AG10803 (cell line): Measurements from ENCODE around the gene NINJ1.
A peak's percentile ranks its signal among the peaks of the same experiment; 100 is the strongest.

Experiments
- DNase-seq: peaks from one replicate; pipeline ENCODE4 v3.0.0; 2010; ENCODE audit warnings: low read depth
- H3K4me3 ChIP-seq: 2 replicates; pipeline ENCODE4 v1.5.1; 2011; ENCODE audit warnings: mild to moderate bottlenecking, low read length, control low read depth
- CTCF ChIP-seq: conservative IDR thresholded peaks from 2 replicates; pipeline ENCODE4 v1.5.1; 2011; ENCODE audit warnings: mild to moderate bottlenecking, low read length, control low read depth, inconsistent platforms

The NINJ1 gene

GRCh38 chr9:93081931-93082330 lies 52.1 kb downstream of the NINJ1 start:
- TF ChIP-seq CTCF: no peak
- H3K4me3 ChIP-seq: no peak overlapping the region
- DNase-seq: peak; percentile 91

GRCh38 chr9:93081081-93081529 lies 52.9 kb downstream of the NINJ1 start:
- TF ChIP-seq CTCF: no peak

GRCh38 chr9:93080406-93080805 lies 53.6 kb downstream of the NINJ1 start:
- no peak for TF ChIP-seq CTCF
- no peak for DNase-seq
- no peak overlapping the region for H3K4me3 ChIP-seq

More at GRCh38 chr9:93081081-93081529, 52.9 kb downstream of the NINJ1 start:
- peak; percentile 44 for DNase-seq
- no peak overlapping the region for H3K4me3 ChIP-seq

- no peak overlapping the region for H3K4me3 ChIP-seq
- no peak for DNase-seq
- TF ChIP-seq CTCF: no peak
Measured at GRCh38 chr9:93079371-93079770, 54.7 kb downstream of the NINJ1 start.

- DNase-seq: no peak
- no peak for TF ChIP-seq CTCF
- no peak overlapping the region for H3K4me3 ChIP-seq
Measured at GRCh38 chr9:93077811-93078210, 56.2 kb downstream of the NINJ1 start.

GRCh38 chr9:93077367-93077766 lies 56.7 kb downstream of the NINJ1 start:
- no peak overlapping the region for H3K4me3 ChIP-seq
- no peak for TF ChIP-seq CTCF
- DNase-seq: no peak

GRCh38 chr9:93076792-93077128 lies 57.3 kb downstream of the NINJ1 start:
- no peak for DNase-seq
- no peak overlapping the region for H3K4me3 ChIP-seq
- TF ChIP-seq CTCF: no peak
